Adipocyte (in vitro differentiated cells): ENCODE data around the gene DPH7.
A peak's percentile ranks its signal among the peaks of the same experiment; 100 is the strongest.
"Not testable (repeated sequence)": the region's sequence is repeated elsewhere in the genome, so short reads cannot be mapped to it uniquely, and the experiment has no call there.

Experiments used
- DNase-seq: peaks from one replicate; pipeline ENCODE4 v3.0.0-alpha.2; 2015; ENCODE audit warnings: low read depth
- H3K27me3 ChIP-seq: replicated peaks from 2 replicates; pipeline ENCODE4 v1.7.0; 2013; ENCODE audit warnings: mild to moderate bottlenecking, low read length, moderate library complexity; ENCODE audit not compliant: control insufficient read depth, insufficient read depth
- H3K36me3 ChIP-seq: 2 replicates; pipeline ENCODE4 v1.7.0; 2013; ENCODE audit warnings: low read length, mild to moderate bottlenecking, moderate library complexity; ENCODE audit not compliant: control insufficient read depth, insufficient read depth, severe bottlenecking
- H3K4me1 ChIP-seq: 2 replicates; pipeline ENCODE4 v1.7.0; 2013; ENCODE audit warnings: mild to moderate bottlenecking, low read length, moderate library complexity; ENCODE audit not compliant: control insufficient read depth, insufficient read depth
- H3K4me3 ChIP-seq: 2 replicates; pipeline ENCODE4 v1.7.0; 2013; ENCODE audit warnings: mild to moderate bottlenecking, low read length, moderate library complexity
- H3K9ac ChIP-seq: 2 replicates; pipeline ENCODE4 v1.7.0; 2013; ENCODE audit warnings: mild to moderate bottlenecking, low read length, moderate library complexity
- H3K9me3 ChIP-seq: 2 replicates; pipeline ENCODE4 v1.7.0; 2013; ENCODE audit warnings: mild to moderate bottlenecking, low read length, moderate library complexity; ENCODE audit not compliant: control insufficient read depth

The DPH7 gene

GRCh38 chr9:137605121-137606004, 26.6 kb upstream of the DPH7 start, which contains the start of gene ARRDC1:
ARRDC1 (plus strand) TSS chr9:137605686; CDS start chr9:137605718, 32 bp downstream.
- Histone ChIP-seq H3K9ac (peak within 1 kb of the TSS; percentile 83), H3K36me3 (no peaks in the 10 kb centered on the region), H3K27me3 (no peaks in the 10 kb centered on the region), H3K4me3 (peak within 1 kb of the TSS; percentile 83), H3K9me3 (no peaks in the 10 kb centered on the region), H3K4me1 (peaks cover 14% of the 10 kb centered on the region)
- DNase-seq: peak; percentile 97

- H3K27me3 ChIP-seq: no peaks in the 10 kb centered on the region
- H3K4me1 ChIP-seq: peaks cover 14% of the 10 kb centered on the region
- H3K36me3 ChIP-seq: no peaks in the 10 kb centered on the region
- no peak overlapping the region for H3K9ac ChIP-seq
- no peak for DNase-seq
- no peak overlapping the region for H3K4me3 ChIP-seq
- H3K9me3 ChIP-seq: no peaks in the 10 kb centered on the region
Measured at GRCh38 chr9:137604345-137605086, 25.8 kb upstream of the DPH7 start.

GRCh38 chr9:137603879-137604278, 25.2 kb upstream of the DPH7 start:
- Histone ChIP-seq H3K9me3 (no peaks in the 10 kb centered on the region), H3K9ac (no peak overlapping the region), H3K4me1 (peaks cover 14% of the 10 kb centered on the region), H3K4me3 (no peak overlapping the region), H3K27me3 (no peaks in the 10 kb centered on the region), H3K36me3 (no peaks in the 10 kb centered on the region)
- no peak for DNase-seq

GRCh38 chr9:137602661-137603060, 23.9 kb upstream of the DPH7 start:
- no peaks in the 10 kb centered on the region for H3K36me3 ChIP-seq
- H3K27me3 ChIP-seq: no peaks in the 10 kb centered on the region
- no peak for DNase-seq
- peaks cover 14% of the 10 kb centered on the region for H3K4me1 ChIP-seq
- no peaks in the 10 kb centered on the region for H3K9me3 ChIP-seq
- no peak overlapping the region for H3K9ac ChIP-seq
- H3K4me3 ChIP-seq: no peak overlapping the region

GRCh38 chr9:137598943-137599342, 20.2 kb upstream of the DPH7 start:
- no peaks in the 10 kb centered on the region for H3K36me3 ChIP-seq
- H3K27me3 ChIP-seq: no peaks in the 10 kb centered on the region
- no peaks in the 10 kb centered on the region for H3K9me3 ChIP-seq
- H3K4me3 ChIP-seq: no peak overlapping the region
- no peak overlapping the region for H3K9ac ChIP-seq
- no peak for DNase-seq
- no peaks in the 10 kb centered on the region for H3K4me1 ChIP-seq

GRCh38 chr9:137596577-137596976, 17.9 kb upstream of the DPH7 start:
- H3K9ac ChIP-seq, DNase-seq, H3K4me3 ChIP-seq: not testable (repeated sequence)

GRCh38 chr9:137593176-137593575, 14.5 kb upstream of the DPH7 start:
- H3K4me1 ChIP-seq: peaks cover 13% of the 10 kb centered on the region
- no peaks in the 10 kb centered on the region for H3K27me3 ChIP-seq
- H3K9ac ChIP-seq: no peak overlapping the region
- DNase-seq: no peak
- no peaks in the 10 kb centered on the region for H3K9me3 ChIP-seq
- no peak overlapping the region for H3K4me3 ChIP-seq
- peaks cover 2% of the 10 kb centered on the region for H3K36me3 ChIP-seq

More at GRCh38 chr9:137596577-137596976, 17.9 kb upstream of the DPH7 start:
- not testable (repeated sequence) for H3K9me3 ChIP-seq, H3K36me3 ChIP-seq, H3K27me3 ChIP-seq, H3K4me1 ChIP-seq

GRCh38 chr9:137592767-137593166, 14.0 kb upstream of the DPH7 start:
- Histone ChIP-seq H3K4me3 (no peak overlapping the region), H3K4me1 (peaks cover 13% of the 10 kb centered on the region), H3K36me3 (peaks cover 6% of the 10 kb centered on the region), H3K9ac (no peak overlapping the region), H3K9me3 (no peaks in the 10 kb centered on the region), H3K27me3 (no peaks in the 10 kb centered on the region)
- no peak for DNase-seq

- Histone ChIP-seq H3K36me3 (peaks cover 26% of the 10 kb centered on the region), H3K4me3 (peak within 1 kb of the TSS; percentile 88)
- DNase-seq: peak; percentile 97
Measured at GRCh38 chr9:137590469-137591383, 12.0 kb upstream of the DPH7 start, which contains the start of gene ZMYND19. ZMYND19 (minus strand) TSS chr9:137590512; CDS start chr9:137590263, 249 bp downstream.

GRCh38 chr9:137590123-137590468, 11.4 kb upstream of the DPH7 start:
- H3K4me3 ChIP-seq: peak overlapping the region; percentile 88
- no peaks in the 10 kb centered on the region for H3K27me3 ChIP-seq
- peaks cover 30% of the 10 kb centered on the region for H3K36me3 ChIP-seq
- DNase-seq: no peak
- H3K9me3 ChIP-seq: no peaks in the 10 kb centered on the region
- H3K9ac ChIP-seq: peak overlapping the region; percentile 90
- peaks cover 13% of the 10 kb centered on the region for H3K4me1 ChIP-seq

More at GRCh38 chr9:137590469-137591383, 12.0 kb upstream of the DPH7 start, which contains the start of gene ZMYND19:
- Histone ChIP-seq H3K27me3 (no peaks in the 10 kb centered on the region), H3K9ac (peak within 1 kb of the TSS; percentile 90), H3K4me1 (peaks cover 13% of the 10 kb centered on the region), H3K9me3 (no peaks in the 10 kb centered on the region)
